ENCODE data around the gene IQGAP1. TPM values are rescaled to one million over a fixed set of nuclear protein-coding genes. Genes with fewer than 3 reads are reported as not detected.

Gene IQGAP1
- polyA plus RNA-seq, 1 donor (not counting 4 experiments of a cell fraction or from before 2014, with no cell fraction given): 310 TPM

GRCh38 chr15:90382320-90382719, 5.7 kb upstream of the IQGAP1 start:
- peaks cover 3% of the 10 kb centered on the region for H3K4me1 ChIP-seq (ENCODE audit: control insufficient read depth, extremely low read depth, insufficient read depth, low read length)

DNA sequence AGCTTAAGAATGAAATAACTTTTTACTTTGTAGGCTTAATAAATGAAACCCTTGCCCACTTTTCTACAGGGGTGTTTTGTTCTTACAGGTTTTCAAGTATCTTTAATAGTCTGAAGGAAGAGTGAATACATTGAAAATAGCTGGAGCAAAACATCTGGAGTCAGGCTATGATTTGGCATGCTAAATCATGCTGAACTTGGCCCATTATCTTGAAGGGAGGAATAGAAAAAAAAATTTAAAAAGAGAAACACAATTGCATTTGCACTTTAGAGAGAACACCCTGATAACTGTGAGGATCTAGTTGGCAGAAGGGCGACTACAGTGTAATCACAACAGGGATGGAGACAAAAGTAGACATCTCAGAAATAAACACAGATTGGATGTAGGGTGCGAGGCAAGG, 1.8 kb upstream of the IQGAP1 start:
- DNase-seq (ENCODE audit: low read depth, low spot score) (no peak), FAIRE-seq (no peak)
- Histone ChIP-seq H3K9me1 (ENCODE audit: control insufficient read depth, extremely low read depth, insufficient read depth, low read length) (no peaks in the 10 kb centered on the region), H3K36me3 (ENCODE audit: control insufficient read depth in 2 of 2, extremely low read depth in 1 of 2, insufficient read depth in 2 of 2, low read length in 2 of 2) (peaks cover 0 to 4% of the 10 kb centered on the region in 2 experiments), H2AFZ (ENCODE audit: control insufficient read depth, low read length) (peak overlapping the region; percentile 21), H3K4me2 (ENCODE audit: control insufficient read depth, extremely low read depth, insufficient read depth, low read depth, low read length) (no peak overlapping the region), H4K20me1 (ENCODE audit: control insufficient read depth, extremely low read depth, insufficient read depth, low read length) (peaks cover 2% of the 10 kb centered on the region), H3K4me3 (ENCODE audit: control insufficient read depth in 2 of 3, extremely low read depth in 1 of 3, insufficient read depth in 2 of 3, low read depth in 1 of 3, low read length in 3 of 3) (no peak overlapping the region), H3K9me3 (ENCODE audit: control insufficient read depth, low read depth, low read length) (no peaks in the 10 kb centered on the region), H3K79me2 (ENCODE audit: control insufficient read depth, insufficient read depth, low read length) (peaks cover 30% of the 10 kb centered on the region), H3K27ac (ENCODE audit: control insufficient read depth, insufficient read depth, low read length) (no peak overlapping the region), H3K9ac (ENCODE audit: control insufficient read depth, extremely low read depth, insufficient read depth, low read length) (no peak overlapping the region), H3K4me1 (ENCODE audit: control insufficient read depth, extremely low read depth, insufficient read depth, low read length) (peaks cover 23% of the 10 kb centered on the region), H3K27me3 (ENCODE audit: control insufficient read depth, extremely low read depth, insufficient read depth, low read length) (no peaks in the 10 kb centered on the region)
- dilution Hi-C loops (cut with MboI; ENCODE audit: extremely low pct_ligation_motif_present, low sequenced_read_pairs): no loop called here
- TF ChIP-seq EZH2 (IDR thresholded peaks at IDR 0.05; ENCODE audit: low read length): no peak
- TF ChIP-seq, protein P1, sequence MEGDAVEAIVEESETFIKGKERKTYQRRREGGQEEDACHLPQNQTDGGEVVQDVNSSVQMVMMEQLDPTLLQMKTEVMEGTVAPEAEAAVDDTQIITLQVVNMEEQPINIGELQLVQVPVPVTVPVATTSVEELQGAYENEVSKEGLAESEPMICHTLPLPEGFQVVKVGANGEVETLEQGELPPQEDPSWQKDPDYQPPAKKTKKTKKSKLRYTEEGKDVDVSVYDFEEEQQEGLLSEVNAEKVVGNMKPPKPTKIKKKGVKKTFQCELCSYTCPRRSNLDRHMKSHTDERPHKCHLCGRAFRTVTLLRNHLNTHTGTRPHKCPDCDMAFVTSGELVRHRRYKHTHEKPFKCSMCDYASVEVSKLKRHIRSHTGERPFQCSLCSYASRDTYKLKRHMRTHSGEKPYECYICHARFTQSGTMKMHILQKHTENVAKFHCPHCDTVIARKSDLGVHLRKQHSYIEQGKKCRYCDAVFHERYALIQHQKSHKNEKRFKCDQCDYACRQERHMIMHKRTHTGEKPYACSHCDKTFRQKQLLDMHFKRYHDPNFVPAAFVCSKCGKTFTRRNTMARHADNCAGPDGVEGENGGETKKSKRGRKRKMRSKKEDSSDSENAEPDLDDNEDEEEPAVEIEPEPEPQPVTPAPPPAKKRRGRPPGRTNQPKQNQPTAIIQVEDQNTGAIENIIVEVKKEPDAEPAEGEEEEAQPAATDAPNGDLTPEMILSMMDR (optimal IDR thresholded peaks at IDR 0.05 in 1 of 3, IDR thresholded peaks at IDR 0.05 in 1 of 3, conservative IDR thresholded peaks at IDR 0.05 in 1 of 3; ENCODE audit: extremely low read depth in 1 of 3, insufficient read depth in 2 of 3, low read length in 3 of 3): no peak

More at GRCh38 chr15:90382320-90382719, 5.7 kb upstream of the IQGAP1 start:
- Histone ChIP-seq H4K20me1 (ENCODE audit: control insufficient read depth, extremely low read depth, insufficient read depth, low read length) (no peaks in the 10 kb centered on the region), H3K27ac (ENCODE audit: control insufficient read depth, insufficient read depth, low read length) (no peak overlapping the region), H3K79me2 (ENCODE audit: control insufficient read depth, insufficient read depth, low read length) (no peaks in the 10 kb centered on the region), H3K4me2 (ENCODE audit: control insufficient read depth, extremely low read depth, insufficient read depth, low read depth, low read length) (no peak overlapping the region), H3K9ac (ENCODE audit: control insufficient read depth, extremely low read depth, insufficient read depth, low read length) (no peak overlapping the region), H2AFZ (ENCODE audit: control insufficient read depth, low read length) (peak overlapping the region; percentile 13), H3K27me3 (ENCODE audit: control insufficient read depth, extremely low read depth, insufficient read depth, low read length) (no peaks in the 10 kb centered on the region), H3K4me3 (ENCODE audit: control insufficient read depth in 2 of 3, extremely low read depth in 1 of 3, insufficient read depth in 2 of 3, low read depth in 1 of 3, low read length in 3 of 3) (no peak overlapping the region), H3K9me1 (ENCODE audit: control insufficient read depth, extremely low read depth, insufficient read depth, low read length) (no peaks in the 10 kb centered on the region), H3K36me3 (ENCODE audit: control insufficient read depth in 2 of 2, extremely low read depth in 1 of 2, insufficient read depth in 2 of 2, low read length in 2 of 2) (no peaks in the 10 kb centered on the region), H3K9me3 (ENCODE audit: control insufficient read depth, low read depth, low read length) (peaks cover 4% of the 10 kb centered on the region)
- FAIRE-seq: no peak
- TF ChIP-seq EZH2 (IDR thresholded peaks at IDR 0.05; ENCODE audit: low read length): no peak
- TF ChIP-seq, protein P1 (optimal IDR thresholded peaks at IDR 0.05 in 1 of 3, IDR thresholded peaks at IDR 0.05 in 1 of 3, conservative IDR thresholded peaks at IDR 0.05 in 1 of 3; ENCODE audit: extremely low read depth in 1 of 3, insufficient read depth in 2 of 3, low read length in 3 of 3): no peak
- DNase-seq (ENCODE audit: low read depth, low spot score): no peak
- dilution Hi-C loops (cut with MboI; ENCODE audit: extremely low pct_ligation_motif_present, low sequenced_read_pairs): no loop called here
